Stimulated activated CD8-positive, alpha-beta memory T cell treated with anti-CD3 and anti-CD28 coated beads, Interleukin-4, amount 100 ng/mL, for 24 hours (primary cell): Measurements from ENCODE around the gene MCU.
"Not testable (repeated sequence)": the region's sequence is repeated elsewhere in the genome, so short reads cannot be mapped to it uniquely, and the experiment has no call there.

Experiments used
- DNase-seq: peaks from one replicate; pipeline ENCODE4 v3.0.0-alpha.2; 2020; ENCODE audit warnings: low read depth

Gene MCU

GRCh38 chr10:72687035-72687434, 4.9 kb upstream of the MCU start:
- DNase-seq: no peak

GRCh38 chr10:72688208-72688651, 3.7 kb upstream of the MCU start:
- no peak for DNase-seq

- no peak for DNase-seq
These were observed 2.3 kb upstream of the MCU start for GRCh38 chr10:72689660-72690059.

- no peak for DNase-seq
These were observed 1.7 kb upstream of the MCU start for GRCh38 chr10:72690071-72690755.

- no peak for DNase-seq
These were observed 477 bp upstream of the MCU start for GRCh38 chr10:72691470-72691862.

GRCh38 chr10:72692744-72692993, 726 bp downstream of the MCU start:
- DNase-seq: no peak

- no peak for DNase-seq
These were observed 1.2 kb downstream of the MCU start for GRCh38 chr10:72692994-72693781.

GRCh38 chr10:72694476-72695369, 2.8 kb downstream of the MCU start:
- no peak for DNase-seq

GRCh38 chr10:72695496-72695895, 3.6 kb downstream of the MCU start:
- no peak for DNase-seq

- no peak for DNase-seq
These were observed 5.8 kb downstream of the MCU start for GRCh38 chr10:72697716-72698115.

- not testable (repeated sequence) for DNase-seq
These were observed 10.5 kb downstream of the MCU start for GRCh38 chr10:72702465-72702864.

- no peak for DNase-seq
These were observed 11.1 kb downstream of the MCU start for GRCh38 chr10:72702868-72703581.

GRCh38 chr10:72704117-72704516, 12.2 kb downstream of the MCU start:
- DNase-seq: no peak

GRCh38 chr10:72709041-72709440, 17.1 kb downstream of the MCU start:
- DNase-seq: no peak

GRCh38 chr10:72712136-72712535, 20.2 kb downstream of the MCU start:
- DNase-seq: no peak

GRCh38 chr10:72719941-72720592, 28.1 kb downstream of the MCU start:
- no peak for DNase-seq

GRCh38 chr10:72720814-72721660, 29.1 kb downstream of the MCU start:
- no peak for DNase-seq

- no peak for DNase-seq
These were observed 35.2 kb downstream of the MCU start for GRCh38 chr10:72727130-72727529.

- DNase-seq: no peak
These were observed 36.5 kb downstream of the MCU start for GRCh38 chr10:72728462-72728861.

- DNase-seq: no peak
These were observed 37.6 kb downstream of the MCU start for GRCh38 chr10:72729528-72729927.

- no peak for DNase-seq
These were observed 38.5 kb downstream of the MCU start for GRCh38 chr10:72730479-72730878.
